ENCODE measurements around the gene EFCAB14. TPM values are rescaled to one million over a fixed set of nuclear protein-coding genes. Genes with fewer than 3 reads are reported as not detected.
A peak's percentile ranks its signal among the peaks of the same experiment; 100 is the strongest.

The EFCAB14 gene
- total and polyA plus RNA-seq, 10 of the 15 experiments (the other 5 are each of a cell fraction or from before 2014, with no cell fraction given): 7.8 to 66.0 (median 41.6) TPM

DNA sequence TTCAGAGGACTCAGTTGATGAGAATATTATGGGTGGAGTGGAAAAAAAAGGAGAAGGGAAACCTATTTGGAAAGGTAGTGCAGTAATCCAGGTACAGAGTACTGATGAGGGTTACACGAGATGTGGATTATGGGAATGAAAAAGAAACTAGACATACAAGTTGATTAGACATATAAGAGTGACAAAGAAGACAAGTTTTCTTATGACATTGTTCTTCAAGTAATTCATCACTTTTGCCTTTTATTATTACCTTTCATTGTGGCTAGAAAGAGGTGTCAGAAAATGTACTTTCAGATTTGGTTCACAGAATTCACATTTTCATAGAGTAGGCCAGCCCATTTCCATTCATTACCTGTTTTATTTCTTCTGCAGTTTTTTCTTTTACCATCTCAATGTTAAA, 61.1 kb downstream of the EFCAB14 start:
- Histone ChIP-seq H3K9ac (ENCODE audit: control insufficient read depth, insufficient read depth, low read length) (no peak overlapping the region), H3K4me2 (ENCODE audit: control insufficient read depth, insufficient read depth) (no peak overlapping the region), H3K27ac (ENCODE audit: control insufficient read depth, insufficient read depth) (no peak overlapping the region), H3K79me2 (ENCODE audit: control insufficient read depth, insufficient read depth, low read length) (no peaks in the 10 kb centered on the region), H2AFZ (ENCODE audit: control insufficient read depth, low read depth, low read length) (no peak overlapping the region), H4K20me1 (ENCODE audit: control insufficient read depth, insufficient read depth) (no peaks in the 10 kb centered on the region), H3K36me3 (ENCODE audit: control insufficient read depth in 2 of 2, insufficient read depth in 2 of 2, low read length in 1 of 2) (peaks cover 2 to 6% of the 10 kb centered on the region in 2 experiments; a peak in 3 of 4 replicates), H3K9me3 (replicated peaks; ENCODE audit: control insufficient read depth, insufficient read depth, low read length) (peaks cover 2% of the 10 kb centered on the region; the same call in 2 of the 3 replicates), H3K4me1 (ENCODE audit: control insufficient read depth, insufficient read depth, low read length) (peaks cover 18% of the 10 kb centered on the region), H3K4me3 (no peak overlapping the region), H3K27me3 (replicated peaks in 1 of 2; ENCODE audit: control insufficient read depth in 2 of 2, insufficient read depth in 2 of 2, low read length in 1 of 2) (no peaks in the 10 kb centered on the region)
- intact Hi-C loops (cut with micrococcal nuclease; ENCODE audit: unreplicated experiment): no loop called here
- RAD21 ChIA-PET (ENCODE audit: unreplicated experiment): interaction anchor here (1.4 kb wide), 1 partner anchor 10 kb away, joined by 8 read pairs; the partner anchor contains the start of gene ATPAF1
- ATAC-seq (no peak), DNase-seq (ENCODE audit: low read depth, low spot score) (no peak), FAIRE-seq (peak; percentile 35)
- WGBS (ENCODE audit: insufficient coverage, insufficient replicate concordance, low lambda C conversion rate, missing lambda C conversion rate): 47% methylated on average over 1 of the region's 1 CpG
- BruUV-seq (replicated peaks): no TSS peak
- SMC1A ChIA-PET (ENCODE audit: uncharacterized antibody, unreplicated experiment): interaction anchor here (1.9 kb wide), 1 partner anchor 10 kb away, joined by 6 read pairs; no protein-coding TSS in a partner anchor
- CTCF ChIA-PET: interaction anchor here (0.7 to 1.6 kb wide), 6 partner anchors 17 to 53 kb away, joined by 3 to 5 read pairs (median 4); partner anchors contain the start of gene MOB3C
- POLR2A ChIA-PET: interaction anchor here (0.6 to 0.9 kb wide), 2 partner anchors 10 to 289 kb away, joined by 3 to 4 read pairs; no protein-coding TSS in a partner anchor
- TF ChIP-seq, protein P1, sequence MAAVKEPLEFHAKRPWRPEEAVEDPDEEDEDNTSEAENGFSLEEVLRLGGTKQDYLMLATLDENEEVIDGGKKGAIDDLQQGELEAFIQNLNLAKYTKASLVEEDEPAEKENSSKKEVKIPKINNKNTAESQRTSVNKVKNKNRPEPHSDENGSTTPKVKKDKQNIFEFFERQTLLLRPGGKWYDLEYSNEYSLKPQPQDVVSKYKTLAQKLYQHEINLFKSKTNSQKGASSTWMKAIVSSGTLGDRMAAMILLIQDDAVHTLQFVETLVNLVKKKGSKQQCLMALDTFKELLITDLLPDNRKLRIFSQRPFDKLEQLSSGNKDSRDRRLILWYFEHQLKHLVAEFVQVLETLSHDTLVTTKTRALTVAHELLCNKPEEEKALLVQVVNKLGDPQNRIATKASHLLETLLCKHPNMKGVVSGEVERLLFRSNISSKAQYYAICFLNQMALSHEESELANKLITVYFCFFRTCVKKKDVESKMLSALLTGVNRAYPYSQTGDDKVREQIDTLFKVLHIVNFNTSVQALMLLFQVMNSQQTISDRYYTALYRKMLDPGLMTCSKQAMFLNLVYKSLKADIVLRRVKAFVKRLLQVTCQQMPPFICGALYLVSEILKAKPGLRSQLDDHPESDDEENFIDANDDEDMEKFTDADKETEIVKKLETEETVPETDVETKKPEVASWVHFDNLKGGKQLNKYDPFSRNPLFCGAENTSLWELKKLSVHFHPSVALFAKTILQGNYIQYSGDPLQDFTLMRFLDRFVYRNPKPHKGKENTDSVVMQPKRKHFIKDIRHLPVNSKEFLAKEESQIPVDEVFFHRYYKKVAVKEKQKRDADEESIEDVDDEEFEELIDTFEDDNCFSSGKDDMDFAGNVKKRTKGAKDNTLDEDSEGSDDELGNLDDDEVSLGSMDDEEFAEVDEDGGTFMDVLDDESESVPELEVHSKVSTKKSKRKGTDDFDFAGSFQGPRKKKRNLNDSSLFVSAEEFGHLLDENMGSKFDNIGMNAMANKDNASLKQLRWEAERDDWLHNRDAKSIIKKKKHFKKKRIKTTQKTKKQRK (IDR thresholded peaks at IDR 0.05; ENCODE audit: low read depth, low read length): no peak
- TF ChIP-seq SIX5 (IDR thresholded peaks at IDR 0.05; ENCODE audit: low read depth, low read length, severe bottlenecking): no peak
- TF ChIP-seq, protein P2, sequence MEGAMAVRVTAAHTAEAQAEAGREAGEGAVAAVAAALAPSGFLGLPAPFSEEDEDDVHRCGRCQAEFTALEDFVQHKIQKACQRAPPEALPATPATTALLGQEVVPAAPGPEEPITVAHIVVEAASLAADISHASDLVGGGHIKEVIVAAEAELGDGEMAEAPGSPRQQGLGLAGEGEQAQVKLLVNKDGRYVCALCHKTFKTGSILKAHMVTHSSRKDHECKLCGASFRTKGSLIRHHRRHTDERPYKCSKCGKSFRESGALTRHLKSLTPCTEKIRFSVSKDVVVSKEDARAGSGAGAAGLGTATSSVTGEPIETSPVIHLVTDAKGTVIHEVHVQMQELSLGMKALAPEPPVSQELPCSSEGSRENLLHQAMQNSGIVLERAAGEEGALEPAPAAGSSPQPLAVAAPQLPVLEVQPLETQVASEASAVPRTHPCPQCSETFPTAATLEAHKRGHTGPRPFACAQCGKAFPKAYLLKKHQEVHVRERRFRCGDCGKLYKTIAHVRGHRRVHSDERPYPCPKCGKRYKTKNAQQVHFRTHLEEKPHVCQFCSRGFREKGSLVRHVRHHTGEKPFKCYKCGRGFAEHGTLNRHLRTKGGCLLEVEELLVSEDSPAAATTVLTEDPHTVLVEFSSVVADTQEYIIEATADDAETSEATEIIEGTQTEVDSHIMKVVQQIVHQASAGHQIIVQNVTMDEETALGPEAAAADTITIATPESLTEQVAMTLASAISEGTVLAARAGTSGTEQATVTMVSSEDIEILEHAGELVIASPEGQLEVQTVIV (IDR thresholded peaks at IDR 0.05; ENCODE audit: borderline replicate concordance, partially characterized antibody): no peak
- TF ChIP-seq RBBP5 (conservative IDR thresholded peaks at IDR 0.05): no peak
- no peak for TF ChIP-seq ZNF207 (IDR thresholded peaks at IDR 0.05; ENCODE audit: borderline replicate concordance)
- TF ChIP-seq ZZZ3 (IDR thresholded peaks at IDR 0.05; ENCODE audit: control insufficient read depth, insufficient read length, low read depth): no peak
- TF ChIP-seq, protein P3, sequence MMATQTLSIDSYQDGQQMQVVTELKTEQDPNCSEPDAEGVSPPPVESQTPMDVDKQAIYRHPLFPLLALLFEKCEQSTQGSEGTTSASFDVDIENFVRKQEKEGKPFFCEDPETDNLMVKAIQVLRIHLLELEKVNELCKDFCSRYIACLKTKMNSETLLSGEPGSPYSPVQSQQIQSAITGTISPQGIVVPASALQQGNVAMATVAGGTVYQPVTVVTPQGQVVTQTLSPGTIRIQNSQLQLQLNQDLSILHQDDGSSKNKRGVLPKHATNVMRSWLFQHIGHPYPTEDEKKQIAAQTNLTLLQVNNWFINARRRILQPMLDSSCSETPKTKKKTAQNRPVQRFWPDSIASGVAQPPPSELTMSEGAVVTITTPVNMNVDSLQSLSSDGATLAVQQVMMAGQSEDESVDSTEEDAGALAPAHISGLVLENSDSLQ (IDR thresholded peaks at IDR 0.05): no peak
- in situ Hi-C loops (cut with MboI): no loop called here
